ENCODE measurements around the gene MYB. TPM values are rescaled to one million over a fixed set of nuclear protein-coding genes. Genes with fewer than 3 reads are reported as not detected.

The MYB gene
- total and polyA plus RNA-seq, 2 of the 4 experiments (the other 2 are of a cell fraction): 0.44 to 0.90 TPM

GRCh38 chr6:135167617-135168016 lies 13.5 kb upstream of the MYB start:
- no peak overlapping the region for H3K56ac ChIP-seq (ENCODE audit: extremely low read depth, insufficient read depth, low read length)
- H2AK5ac ChIP-seq (ENCODE audit: low read depth, low read length): no peak overlapping the region
- TF ChIP-seq MXI1 (IDR thresholded peaks at IDR 0.05; ENCODE audit: borderline replicate concordance, low read depth, low read length): no peak
- no peak for TF ChIP-seq RAD21 (IDR thresholded peaks at IDR 0.05; ENCODE audit: low read length)
- no peak for TF ChIP-seq MAFK (IDR thresholded peaks at IDR 0.05; ENCODE audit: low read depth, low read length)
- no peak for TF ChIP-seq CEBPB (IDR thresholded peaks at IDR 0.05; ENCODE audit: low read depth, low read length)
- TF ChIP-seq POLR2A (IDR thresholded peaks at IDR 0.05; ENCODE audit: low read depth, low read length): no peak
- no peak for TF ChIP-seq BHLHE40 (IDR thresholded peaks at IDR 0.05; ENCODE audit: low read depth, low read length)
- no peak for TF ChIP-seq USF2 (IDR thresholded peaks at IDR 0.05; ENCODE audit: low read depth, low read length)
- TF ChIP-seq RCOR1 (IDR thresholded peaks at IDR 0.05; ENCODE audit: insufficient replicate concordance, low read length): no peak
- TF ChIP-seq FOS (IDR thresholded peaks at IDR 0.05; ENCODE audit: low read depth, low read length): no peak
- no peak for TF ChIP-seq SMC3 (IDR thresholded peaks at IDR 0.05; ENCODE audit: low read depth, low read length)
- TF ChIP-seq, protein P1, sequence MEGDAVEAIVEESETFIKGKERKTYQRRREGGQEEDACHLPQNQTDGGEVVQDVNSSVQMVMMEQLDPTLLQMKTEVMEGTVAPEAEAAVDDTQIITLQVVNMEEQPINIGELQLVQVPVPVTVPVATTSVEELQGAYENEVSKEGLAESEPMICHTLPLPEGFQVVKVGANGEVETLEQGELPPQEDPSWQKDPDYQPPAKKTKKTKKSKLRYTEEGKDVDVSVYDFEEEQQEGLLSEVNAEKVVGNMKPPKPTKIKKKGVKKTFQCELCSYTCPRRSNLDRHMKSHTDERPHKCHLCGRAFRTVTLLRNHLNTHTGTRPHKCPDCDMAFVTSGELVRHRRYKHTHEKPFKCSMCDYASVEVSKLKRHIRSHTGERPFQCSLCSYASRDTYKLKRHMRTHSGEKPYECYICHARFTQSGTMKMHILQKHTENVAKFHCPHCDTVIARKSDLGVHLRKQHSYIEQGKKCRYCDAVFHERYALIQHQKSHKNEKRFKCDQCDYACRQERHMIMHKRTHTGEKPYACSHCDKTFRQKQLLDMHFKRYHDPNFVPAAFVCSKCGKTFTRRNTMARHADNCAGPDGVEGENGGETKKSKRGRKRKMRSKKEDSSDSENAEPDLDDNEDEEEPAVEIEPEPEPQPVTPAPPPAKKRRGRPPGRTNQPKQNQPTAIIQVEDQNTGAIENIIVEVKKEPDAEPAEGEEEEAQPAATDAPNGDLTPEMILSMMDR (conservative IDR thresholded peaks at IDR 0.05; ENCODE audit: low read depth, low read length): no peak
- no peak for TF ChIP-seq MAZ (IDR thresholded peaks at IDR 0.05; ENCODE audit: borderline replicate concordance, low read depth, low read length)
- TF ChIP-seq NFE2L2 (IDR thresholded peaks at IDR 0.05; ENCODE audit: low read depth, low read length): no peak
- TF ChIP-seq RFX5 (IDR thresholded peaks at IDR 0.05; ENCODE audit: low read depth, low read length): no peak
- H3K27ac ChIP-seq (ENCODE audit: insufficient read depth, low read length): no peak overlapping the region
- H4K20me1 ChIP-seq (ENCODE audit: insufficient read depth, low read length): no peaks in the 10 kb centered on the region
- H2BK5ac ChIP-seq (ENCODE audit: low read depth, low read length, poor library complexity, severe bottlenecking): no peak overlapping the region
- no peak overlapping the region for H4K91ac ChIP-seq (ENCODE audit: insufficient read depth, low read depth, low read length)
- H2AK9ac ChIP-seq (replicated peaks; ENCODE audit: low read depth, low read length, poor library complexity): no peak overlapping the region
- H3K79me1 ChIP-seq (ENCODE audit: low read depth in 1 of 2, low read length in 2 of 2): no peaks in the 10 kb centered on the region
- H3K9ac ChIP-seq (ENCODE audit: low read depth, low read length): no peak overlapping the region
- no peak overlapping the region for H2BK120ac ChIP-seq (ENCODE audit: low read depth, low read length)
- no peaks in the 10 kb centered on the region for H3K4me1 ChIP-seq (ENCODE audit: control insufficient read depth, insufficient read depth, low read length)
- ChIA-PET CTCF (no interaction called here), POLR2A (ENCODE audit: unreplicated experiment) (no interaction called here)
- H3K23ac ChIP-seq (ENCODE audit: low read depth, low read length): no peak overlapping the region
- no CpG with 5 or more reads among the region's 1 CpG for WGBS, 2 experiments (ENCODE audit: extremely low coverage in 2 of 2, insufficient read length in 1 of 2)
- peaks cover 5% of the 10 kb centered on the region for H3K27me3 ChIP-seq (ENCODE audit: control insufficient read depth, insufficient read depth, low read length)
- no peak overlapping the region for H3K18ac ChIP-seq (ENCODE audit: low read depth, low read length)
- no peaks in the 10 kb centered on the region for H3K36me3 ChIP-seq (ENCODE audit: control insufficient read depth, insufficient read depth, low read length)
- no peak overlapping the region for H3K4me3 ChIP-seq (ENCODE audit: insufficient read depth, low read depth, low read length)
- no peak overlapping the region for H4K8ac ChIP-seq (ENCODE audit: low read depth in 2 of 2, low read length in 2 of 2)
- BruUV-seq (replicated peaks): no TSS peak
- H2BK20ac ChIP-seq (ENCODE audit: low read depth, low read length): no peak overlapping the region
- no peaks in the 10 kb centered on the region for H3K9me3 ChIP-seq (ENCODE audit: control insufficient read depth, insufficient read depth, low read length)
- no peak overlapping the region for H2AFZ ChIP-seq (replicated peaks; ENCODE audit: low read length, poor library complexity)
- no peak overlapping the region for H4K5ac ChIP-seq (ENCODE audit: low read depth, low read length)
- H3K4me2 ChIP-seq (ENCODE audit: low read depth, low read length): no peak overlapping the region
- in situ Hi-C loops (cut with MboI; ENCODE audit: low sequenced_read_pairs): no loop called here
- intact Hi-C loops (cut with micrococcal nuclease): no loop called here
- no peak overlapping the region for H3K14ac ChIP-seq (replicated peaks; ENCODE audit: low read depth, low read length)
- DNase-seq: no peak
- no peak for ATAC-seq (ENCODE audit: low read depth)
- no peak overlapping the region for H2BK15ac ChIP-seq (ENCODE audit: low read depth, low read length)
- dilution Hi-C loops (cut with HindIII; ENCODE audit: low sequenced_read_pairs, unreplicated experiment): no loop called here
- H3K4ac ChIP-seq (ENCODE audit: low read depth, low read length): no peak overlapping the region
- no peaks in the 10 kb centered on the region for H3K9me1 ChIP-seq (ENCODE audit: insufficient read depth, low read length)

Data from IMR-90 (cell line).